ENCODE measurements around the gene TENM4. TPM values are rescaled to one million over a fixed set of nuclear protein-coding genes. Genes with fewer than 3 reads are reported as not detected.

Gene TENM4
- polyA plus RNA-seq, 1 of the 3 experiments (the other 2 are of a cell fraction): 16.7 TPM

DNA sequence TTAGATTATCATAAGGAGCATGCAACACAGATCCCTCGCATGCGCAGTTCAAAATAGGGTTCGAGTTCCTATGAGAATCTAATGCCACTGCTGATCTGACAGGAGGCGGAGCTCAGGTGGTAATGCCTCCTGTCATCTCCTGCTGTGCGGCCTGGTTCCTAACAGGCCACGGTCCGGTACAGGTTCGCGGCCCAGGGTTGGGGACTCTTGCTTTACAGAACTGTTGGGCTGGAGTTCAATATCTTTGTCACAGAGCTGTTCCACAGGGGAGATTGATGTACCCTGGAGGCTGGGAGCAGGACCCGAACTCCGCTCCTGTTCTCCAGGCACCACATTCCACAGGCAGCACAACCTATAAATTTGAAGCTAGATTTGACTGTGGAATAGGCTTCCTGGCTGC lies 508.1 kb downstream of the TENM4 start (continued):
- TF ChIP-seq, protein P1, sequence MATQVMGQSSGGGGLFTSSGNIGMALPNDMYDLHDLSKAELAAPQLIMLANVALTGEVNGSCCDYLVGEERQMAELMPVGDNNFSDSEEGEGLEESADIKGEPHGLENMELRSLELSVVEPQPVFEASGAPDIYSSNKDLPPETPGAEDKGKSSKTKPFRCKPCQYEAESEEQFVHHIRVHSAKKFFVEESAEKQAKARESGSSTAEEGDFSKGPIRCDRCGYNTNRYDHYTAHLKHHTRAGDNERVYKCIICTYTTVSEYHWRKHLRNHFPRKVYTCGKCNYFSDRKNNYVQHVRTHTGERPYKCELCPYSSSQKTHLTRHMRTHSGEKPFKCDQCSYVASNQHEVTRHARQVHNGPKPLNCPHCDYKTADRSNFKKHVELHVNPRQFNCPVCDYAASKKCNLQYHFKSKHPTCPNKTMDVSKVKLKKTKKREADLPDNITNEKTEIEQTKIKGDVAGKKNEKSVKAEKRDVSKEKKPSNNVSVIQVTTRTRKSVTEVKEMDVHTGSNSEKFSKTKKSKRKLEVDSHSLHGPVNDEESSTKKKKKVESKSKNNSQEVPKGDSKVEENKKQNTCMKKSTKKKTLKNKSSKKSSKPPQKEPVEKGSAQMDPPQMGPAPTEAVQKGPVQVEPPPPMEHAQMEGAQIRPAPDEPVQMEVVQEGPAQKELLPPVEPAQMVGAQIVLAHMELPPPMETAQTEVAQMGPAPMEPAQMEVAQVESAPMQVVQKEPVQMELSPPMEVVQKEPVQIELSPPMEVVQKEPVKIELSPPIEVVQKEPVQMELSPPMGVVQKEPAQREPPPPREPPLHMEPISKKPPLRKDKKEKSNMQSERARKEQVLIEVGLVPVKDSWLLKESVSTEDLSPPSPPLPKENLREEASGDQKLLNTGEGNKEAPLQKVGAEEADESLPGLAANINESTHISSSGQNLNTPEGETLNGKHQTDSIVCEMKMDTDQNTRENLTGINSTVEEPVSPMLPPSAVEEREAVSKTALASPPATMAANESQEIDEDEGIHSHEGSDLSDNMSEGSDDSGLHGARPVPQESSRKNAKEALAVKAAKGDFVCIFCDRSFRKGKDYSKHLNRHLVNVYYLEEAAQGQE (IDR thresholded peaks at IDR 0.05; ENCODE audit: low read depth, low read length): no peak
- TF ChIP-seq FOSL2 (IDR thresholded peaks at IDR 0.05; ENCODE audit: borderline replicate concordance, low read depth): no peak
- no peak for TF ChIP-seq CHD2 (IDR thresholded peaks at IDR 0.05; ENCODE audit: low read length, partially characterized antibody)
- TF ChIP-seq RAD21 (IDR thresholded peaks at IDR 0.05; ENCODE audit: low read length): no peak

DNA sequence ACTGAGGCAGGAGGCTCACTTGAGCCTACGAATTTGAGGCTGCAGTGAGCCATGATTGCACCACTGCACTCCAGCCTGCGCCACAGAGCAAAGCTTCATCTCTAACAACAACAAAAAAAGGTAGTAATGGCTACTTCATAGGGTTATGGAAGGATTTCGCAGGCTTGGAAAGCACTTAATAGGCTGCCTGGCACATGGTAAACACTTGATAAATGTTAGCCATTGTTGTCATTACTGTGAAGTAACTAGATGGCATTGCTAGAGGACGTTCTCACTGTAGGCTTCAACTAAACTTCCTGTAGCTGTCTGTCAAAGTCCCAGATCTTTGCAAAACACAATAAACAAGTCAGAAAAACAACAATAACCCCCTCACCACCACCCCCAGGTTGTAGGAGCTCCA lies 508.9 kb downstream of the TENM4 start:
- Histone ChIP-seq H3F3A (replicated peaks; ENCODE audit: insufficient read depth) (no peaks in the 10 kb centered on the region), H3K9me3 (no peaks in the 10 kb centered on the region), H3K9me2 (no peaks in the 10 kb centered on the region), H4K20me1 (ENCODE audit: insufficient read depth) (no peaks in the 10 kb centered on the region; the same call in 1 of the 2 replicates), H3K4me3 (ENCODE audit: low read depth in 2 of 2, low read length in 1 of 2) (no peak overlapping the region), H3K27me3 (ENCODE audit: insufficient read depth) (no peaks in the 10 kb centered on the region), H2AFZ (ENCODE audit: low read depth) (no peak overlapping the region), H3K4me2 (no peak overlapping the region), H3K9ac (no peak overlapping the region), H3K79me2 (ENCODE audit: insufficient read depth) (no peaks in the 10 kb centered on the region), H3K27ac (ENCODE audit: low read depth in 2 of 2, low read length in 1 of 2) (peak overlapping the region in 1 of 2 experiments; percentile 20; a peak in 2 of 4 replicates), H3K36me3 (replicated peaks in 1 of 2; ENCODE audit: control insufficient read depth in 1 of 2, insufficient read depth in 2 of 2, low read length in 1 of 2) (peaks cover 0 to 2% of the 10 kb centered on the region in 2 experiments), H3K4me1 (ENCODE audit: control insufficient read depth in 1 of 2, insufficient read depth in 2 of 2, low read depth in 1 of 2, low read length in 1 of 2) (peaks cover 6 to 49% of the 10 kb centered on the region in 2 experiments; a peak in 2 of 4 replicates)
- no peak for DNase-seq
- WGBS (ENCODE audit: low lambda C conversion rate): 85% methylated on average over 4 of the region's 4 CpGs
- ChIA-PET CTCF (interaction anchor here (1.2 to 1.4 kb wide), 2 partner anchors 19 to 26 kb away, joined by 3 to 4 read pairs; no protein-coding TSS in a partner anchor), POLR2A (no interaction called here)
- TF ChIP-seq FOXM1 (IDR thresholded peaks at IDR 0.05; ENCODE audit: low read depth) (no peak), TCF12 (IDR thresholded peaks at IDR 0.05) (no peak), NFIC (IDR thresholded peaks at IDR 0.05; ENCODE audit: borderline replicate concordance) (no peak), GATA2 (CRISPR knock-in tag; IDR thresholded peaks at IDR 0.05) (no peak), RFX5 (IDR thresholded peaks at IDR 0.05; ENCODE audit: low read length) (no peak), CHD2 (IDR thresholded peaks at IDR 0.05; ENCODE audit: low read length, partially characterized antibody) (no peak), RAD21 (IDR thresholded peaks at IDR 0.05; ENCODE audit: low read length) (no peak), ELF1 (IDR thresholded peaks at IDR 0.05) (no peak), EP300 (IDR thresholded peaks at IDR 0.05; ENCODE audit: borderline replicate concordance in 1 of 2, low read depth in 1 of 2, low read length in 1 of 2) (no peak), TEAD4 (IDR thresholded peaks at IDR 0.05; ENCODE audit: borderline replicate concordance, insufficient read depth) (no peak), YY1 (IDR thresholded peaks at IDR 0.05; ENCODE audit: low read depth) (no peak), SMC3 (IDR thresholded peaks at IDR 0.05; ENCODE audit: low read depth, low read length) (no peak)
- TF ChIP-seq, protein P2, sequence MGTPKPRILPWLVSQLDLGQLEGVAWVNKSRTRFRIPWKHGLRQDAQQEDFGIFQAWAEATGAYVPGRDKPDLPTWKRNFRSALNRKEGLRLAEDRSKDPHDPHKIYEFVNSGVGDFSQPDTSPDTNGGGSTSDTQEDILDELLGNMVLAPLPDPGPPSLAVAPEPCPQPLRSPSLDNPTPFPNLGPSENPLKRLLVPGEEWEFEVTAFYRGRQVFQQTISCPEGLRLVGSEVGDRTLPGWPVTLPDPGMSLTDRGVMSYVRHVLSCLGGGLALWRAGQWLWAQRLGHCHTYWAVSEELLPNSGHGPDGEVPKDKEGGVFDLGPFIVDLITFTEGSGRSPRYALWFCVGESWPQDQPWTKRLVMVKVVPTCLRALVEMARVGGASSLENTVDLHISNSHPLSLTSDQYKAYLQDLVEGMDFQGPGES (IDR thresholded peaks at IDR 0.05; ENCODE audit: low read depth, low read length): no peak
- TF ChIP-seq, protein P3, sequence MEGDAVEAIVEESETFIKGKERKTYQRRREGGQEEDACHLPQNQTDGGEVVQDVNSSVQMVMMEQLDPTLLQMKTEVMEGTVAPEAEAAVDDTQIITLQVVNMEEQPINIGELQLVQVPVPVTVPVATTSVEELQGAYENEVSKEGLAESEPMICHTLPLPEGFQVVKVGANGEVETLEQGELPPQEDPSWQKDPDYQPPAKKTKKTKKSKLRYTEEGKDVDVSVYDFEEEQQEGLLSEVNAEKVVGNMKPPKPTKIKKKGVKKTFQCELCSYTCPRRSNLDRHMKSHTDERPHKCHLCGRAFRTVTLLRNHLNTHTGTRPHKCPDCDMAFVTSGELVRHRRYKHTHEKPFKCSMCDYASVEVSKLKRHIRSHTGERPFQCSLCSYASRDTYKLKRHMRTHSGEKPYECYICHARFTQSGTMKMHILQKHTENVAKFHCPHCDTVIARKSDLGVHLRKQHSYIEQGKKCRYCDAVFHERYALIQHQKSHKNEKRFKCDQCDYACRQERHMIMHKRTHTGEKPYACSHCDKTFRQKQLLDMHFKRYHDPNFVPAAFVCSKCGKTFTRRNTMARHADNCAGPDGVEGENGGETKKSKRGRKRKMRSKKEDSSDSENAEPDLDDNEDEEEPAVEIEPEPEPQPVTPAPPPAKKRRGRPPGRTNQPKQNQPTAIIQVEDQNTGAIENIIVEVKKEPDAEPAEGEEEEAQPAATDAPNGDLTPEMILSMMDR (IDR thresholded peaks at IDR 0.05): no peak
- TF ChIP-seq, protein P4, sequence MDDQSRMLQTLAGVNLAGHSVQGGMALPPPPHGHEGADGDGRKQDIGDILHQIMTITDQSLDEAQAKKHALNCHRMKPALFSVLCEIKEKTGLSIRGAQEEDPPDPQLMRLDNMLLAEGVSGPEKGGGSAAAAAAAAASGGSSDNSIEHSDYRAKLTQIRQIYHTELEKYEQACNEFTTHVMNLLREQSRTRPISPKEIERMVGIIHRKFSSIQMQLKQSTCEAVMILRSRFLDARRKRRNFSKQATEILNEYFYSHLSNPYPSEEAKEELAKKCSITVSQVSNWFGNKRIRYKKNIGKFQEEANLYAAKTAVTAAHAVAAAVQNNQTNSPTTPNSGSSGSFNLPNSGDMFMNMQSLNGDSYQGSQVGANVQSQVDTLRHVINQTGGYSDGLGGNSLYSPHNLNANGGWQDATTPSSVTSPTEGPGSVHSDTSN (IDR thresholded peaks at IDR 0.05): no peak
- TF ChIP-seq, protein P5, sequence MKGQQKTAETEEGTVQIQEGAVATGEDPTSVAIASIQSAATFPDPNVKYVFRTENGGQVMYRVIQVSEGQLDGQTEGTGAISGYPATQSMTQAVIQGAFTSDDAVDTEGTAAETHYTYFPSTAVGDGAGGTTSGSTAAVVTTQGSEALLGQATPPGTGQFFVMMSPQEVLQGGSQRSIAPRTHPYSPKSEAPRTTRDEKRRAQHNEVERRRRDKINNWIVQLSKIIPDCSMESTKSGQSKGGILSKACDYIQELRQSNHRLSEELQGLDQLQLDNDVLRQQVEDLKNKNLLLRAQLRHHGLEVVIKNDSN (IDR thresholded peaks at IDR 0.05; ENCODE audit: borderline replicate concordance, low read depth): no peak
- TF ChIP-seq, protein P6, sequence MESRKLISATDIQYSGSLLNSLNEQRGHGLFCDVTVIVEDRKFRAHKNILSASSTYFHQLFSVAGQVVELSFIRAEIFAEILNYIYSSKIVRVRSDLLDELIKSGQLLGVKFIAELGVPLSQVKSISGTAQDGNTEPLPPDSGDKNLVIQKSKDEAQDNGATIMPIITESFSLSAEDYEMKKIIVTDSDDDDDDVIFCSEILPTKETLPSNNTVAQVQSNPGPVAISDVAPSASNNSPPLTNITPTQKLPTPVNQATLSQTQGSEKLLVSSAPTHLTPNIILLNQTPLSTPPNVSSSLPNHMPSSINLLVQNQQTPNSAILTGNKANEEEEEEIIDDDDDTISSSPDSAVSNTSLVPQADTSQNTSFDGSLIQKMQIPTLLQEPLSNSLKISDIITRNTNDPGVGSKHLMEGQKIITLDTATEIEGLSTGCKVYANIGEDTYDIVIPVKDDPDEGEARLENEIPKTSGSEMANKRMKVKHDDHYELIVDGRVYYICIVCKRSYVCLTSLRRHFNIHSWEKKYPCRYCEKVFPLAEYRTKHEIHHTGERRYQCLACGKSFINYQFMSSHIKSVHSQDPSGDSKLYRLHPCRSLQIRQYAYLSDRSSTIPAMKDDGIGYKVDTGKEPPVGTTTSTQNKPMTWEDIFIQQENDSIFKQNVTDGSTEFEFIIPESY (IDR thresholded peaks at IDR 0.05; ENCODE audit: borderline replicate concordance, low read depth): no peak

All from SK-N-SH (cell line).